ENCODE data around the gene SMPDL3A. TPM values are rescaled to one million over a fixed set of nuclear protein-coding genes. Genes with fewer than 3 reads are reported as not detected.

SMPDL3A gene
- total and polyA plus RNA-seq, 9 of the 15 experiments (the other 6 are each of a cell fraction or from before 2014, with no cell fraction given): 0.14 to 0.91 (median 0.54) TPM

DNA sequence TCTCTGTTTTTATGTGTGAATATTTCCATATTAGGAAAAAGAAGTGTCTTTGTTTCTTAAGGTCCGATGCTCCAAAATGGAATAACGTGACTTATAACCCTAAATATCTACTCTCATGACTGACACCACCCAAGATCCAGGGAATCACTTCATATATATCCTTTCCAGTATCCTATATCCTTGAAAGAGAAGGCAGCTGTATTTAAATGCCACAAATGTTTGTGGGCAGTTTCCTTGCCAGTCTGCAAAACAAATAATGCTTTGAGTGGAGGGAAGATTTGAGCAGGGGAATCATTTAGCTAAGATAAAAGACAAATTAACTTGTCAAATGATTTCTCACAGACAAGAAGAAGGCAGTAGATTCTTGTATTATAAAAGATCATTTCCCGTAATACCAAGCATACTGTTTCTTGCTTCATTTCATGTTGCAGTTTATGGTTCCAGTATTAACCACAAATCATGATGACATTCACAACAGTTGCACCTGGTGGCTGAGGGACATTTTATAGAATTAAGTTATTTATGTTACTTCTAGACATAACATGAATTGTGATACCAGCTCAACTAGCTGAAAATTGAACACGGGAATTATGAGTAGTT is 39.5 kb upstream of the SMPDL3A start (continued):
- TF ChIP-seq, protein P1, sequence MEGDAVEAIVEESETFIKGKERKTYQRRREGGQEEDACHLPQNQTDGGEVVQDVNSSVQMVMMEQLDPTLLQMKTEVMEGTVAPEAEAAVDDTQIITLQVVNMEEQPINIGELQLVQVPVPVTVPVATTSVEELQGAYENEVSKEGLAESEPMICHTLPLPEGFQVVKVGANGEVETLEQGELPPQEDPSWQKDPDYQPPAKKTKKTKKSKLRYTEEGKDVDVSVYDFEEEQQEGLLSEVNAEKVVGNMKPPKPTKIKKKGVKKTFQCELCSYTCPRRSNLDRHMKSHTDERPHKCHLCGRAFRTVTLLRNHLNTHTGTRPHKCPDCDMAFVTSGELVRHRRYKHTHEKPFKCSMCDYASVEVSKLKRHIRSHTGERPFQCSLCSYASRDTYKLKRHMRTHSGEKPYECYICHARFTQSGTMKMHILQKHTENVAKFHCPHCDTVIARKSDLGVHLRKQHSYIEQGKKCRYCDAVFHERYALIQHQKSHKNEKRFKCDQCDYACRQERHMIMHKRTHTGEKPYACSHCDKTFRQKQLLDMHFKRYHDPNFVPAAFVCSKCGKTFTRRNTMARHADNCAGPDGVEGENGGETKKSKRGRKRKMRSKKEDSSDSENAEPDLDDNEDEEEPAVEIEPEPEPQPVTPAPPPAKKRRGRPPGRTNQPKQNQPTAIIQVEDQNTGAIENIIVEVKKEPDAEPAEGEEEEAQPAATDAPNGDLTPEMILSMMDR (IDR thresholded peaks at IDR 0.05 in 2 of 3, conservative IDR thresholded peaks at IDR 0.05 in 1 of 3; ENCODE audit: insufficient read depth in 2 of 3, low read depth in 1 of 3, low read length in 3 of 3): no peak
- no peak for TF ChIP-seq SIX5 (IDR thresholded peaks at IDR 0.05; ENCODE audit: borderline replicate concordance in 1 of 2, insufficient read depth in 1 of 2, low read depth in 1 of 2, low read length in 2 of 2)
- no peak for TF ChIP-seq KLF16 (IDR thresholded peaks at IDR 0.05)
- TF ChIP-seq, protein P2, sequence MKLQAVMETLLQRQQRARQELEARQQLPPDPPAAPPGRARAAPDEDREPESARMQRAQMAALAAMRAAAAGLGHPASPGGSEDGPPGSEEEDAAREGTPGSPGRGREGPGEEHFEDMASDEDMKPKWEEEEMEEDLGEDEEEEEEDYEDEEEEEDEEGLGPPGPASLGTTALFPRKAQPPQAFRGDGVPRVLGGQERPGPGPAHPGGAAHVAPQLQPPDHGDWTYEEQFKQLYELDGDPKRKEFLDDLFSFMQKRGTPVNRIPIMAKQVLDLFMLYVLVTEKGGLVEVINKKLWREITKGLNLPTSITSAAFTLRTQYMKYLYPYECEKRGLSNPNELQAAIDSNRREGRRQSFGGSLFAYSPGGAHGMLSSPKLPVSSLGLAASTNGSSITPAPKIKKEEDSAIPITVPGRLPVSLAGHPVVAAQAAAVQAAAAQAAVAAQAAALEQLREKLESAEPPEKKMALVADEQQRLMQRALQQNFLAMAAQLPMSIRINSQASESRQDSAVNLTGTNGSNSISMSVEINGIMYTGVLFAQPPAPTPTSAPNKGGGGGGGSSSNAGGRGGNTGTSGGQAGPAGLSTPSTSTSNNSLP (IDR thresholded peaks at IDR 0.05; ENCODE audit: borderline replicate concordance, low read depth, low read length): no peak
- TF ChIP-seq PYGO2 (tag; IDR thresholded peaks at IDR 0.05): no peak
- no peak for TF ChIP-seq ZNF830 (CRISPR knock-in tag; IDR thresholded peaks at IDR 0.05)
- no peak for TF ChIP-seq ZNF347 (CRISPR knock-in tag; IDR thresholded peaks at IDR 0.05; ENCODE audit: low read depth)
